Measurements from ENCODE around the gene AKT3.

- TF ChIP-seq CTCF (IDR thresholded peaks at IDR 0.05) (no peak), POLR2AphosphoS5 (IDR thresholded peaks at IDR 0.05; ENCODE audit: insufficient read depth in 1 of 2, low read depth in 1 of 2) (no peak)
Observed at GRCh38 chr1:243745356-243745755, 104.7 kb downstream of the AKT3 start.

Data from vagina (tissue), 2 donors.